Stimulated activated CD8-positive, alpha-beta memory T cell treated with anti-CD3 and anti-CD28 coated beads, Interleukin-4, amount 100 ng/mL, for 4 hours (primary cell): ENCODE results near the gene ASH1L.
"Not testable (repeated sequence)": the region's sequence is repeated elsewhere in the genome, so short reads cannot be mapped to it uniquely, and the experiment has no call there.

ENCODE experiments used
- DNase-seq, 2 donors: peaks; one replicate each; pipeline ENCODE4 v3.0.0-alpha.2; 2020; ENCODE audit warnings: low read depth in 2 of 2, low spot score in 1 of 2

Gene ASH1L

GRCh38 chr1:155499953-155500639 lies 62.5 kb downstream of the ASH1L start:
- DNase-seq = no peak

DNA sequence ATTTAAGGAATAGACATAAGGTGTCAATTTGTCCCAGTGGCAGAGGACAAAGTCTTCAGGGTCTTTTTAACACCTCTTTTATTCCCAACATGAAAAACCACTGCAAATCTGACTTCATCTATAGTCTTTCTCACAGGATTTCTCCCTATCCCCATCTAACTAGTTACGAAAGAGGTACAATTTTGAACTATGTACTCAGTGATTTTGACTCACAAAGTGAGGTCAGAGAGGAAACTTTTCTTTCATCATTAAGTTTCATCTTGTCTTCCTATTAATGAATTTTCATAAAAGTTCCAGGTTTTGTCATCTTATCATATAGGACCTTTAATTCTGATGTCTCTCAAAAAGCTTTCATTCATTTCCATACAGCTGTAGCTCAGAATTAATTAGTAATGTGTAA lies 63.3 kb downstream of the ASH1L start:
- DNase-seq = no peak

- not testable (repeated sequence) for DNase-seq
Observed at GRCh38 chr1:155493595-155493994, 69.0 kb downstream of the ASH1L start.

DNA sequence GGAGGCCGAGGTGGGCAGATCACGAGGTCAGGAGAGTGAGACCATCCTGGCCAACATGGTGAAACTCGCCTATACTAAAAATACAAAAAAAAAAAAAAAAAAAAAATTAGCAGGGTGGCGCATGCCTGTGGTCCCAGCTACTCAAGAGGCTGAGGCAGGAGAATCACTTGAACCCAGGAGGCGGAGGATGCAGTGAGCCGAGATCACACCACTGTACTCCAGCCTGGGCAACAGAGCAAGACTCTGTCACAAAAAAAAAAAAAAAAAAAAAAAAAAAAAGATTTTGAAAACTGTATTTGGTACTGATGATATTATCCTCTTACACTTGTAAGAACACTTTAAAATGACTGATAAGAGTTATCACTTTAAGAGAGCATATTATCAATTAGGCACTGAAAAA lies 74.2 kb downstream of the ASH1L start:
- not testable (repeated sequence) for DNase-seq

DNA sequence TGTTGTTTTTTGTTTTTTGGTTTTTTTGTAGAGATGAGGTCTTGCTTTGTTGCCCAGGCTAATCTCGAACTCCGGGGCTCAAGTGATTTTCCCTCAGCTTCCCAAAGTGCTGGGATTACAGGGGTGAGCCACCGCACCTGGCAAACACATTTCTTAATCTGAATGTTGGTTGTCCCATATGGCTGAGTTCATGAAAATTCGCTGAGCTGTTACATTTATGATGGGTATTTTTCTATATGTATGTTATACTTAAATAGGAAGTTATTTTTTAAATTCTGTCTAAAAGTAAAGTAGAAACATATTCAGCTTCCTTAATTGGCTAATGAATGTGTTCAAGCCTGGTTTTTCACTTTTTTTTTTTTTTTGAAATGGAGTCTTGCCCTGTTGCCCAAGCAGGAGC lies 75.1 kb downstream of the ASH1L start:
- DNase-seq = no peak

DNA sequence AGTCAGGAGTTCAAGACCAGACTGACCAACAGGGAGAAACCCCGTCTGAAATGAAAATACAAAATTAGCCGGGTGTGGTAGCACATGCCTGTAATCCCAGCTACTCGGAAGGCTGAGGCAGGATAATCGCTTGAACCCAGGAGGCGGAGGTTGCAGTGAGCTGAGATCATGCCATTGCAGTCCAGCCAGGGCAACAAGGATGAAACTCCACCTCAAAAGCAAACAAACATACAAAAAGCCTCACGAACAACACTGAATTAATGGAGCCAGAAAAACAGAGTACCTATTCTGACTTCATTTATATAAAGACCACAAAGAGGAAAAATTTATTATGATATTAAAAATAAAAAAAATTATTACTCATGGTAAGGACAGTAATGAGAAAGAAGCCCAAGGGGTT lies 75.7 kb downstream of the ASH1L start:
- DNase-seq = not testable (repeated sequence)

DNA sequence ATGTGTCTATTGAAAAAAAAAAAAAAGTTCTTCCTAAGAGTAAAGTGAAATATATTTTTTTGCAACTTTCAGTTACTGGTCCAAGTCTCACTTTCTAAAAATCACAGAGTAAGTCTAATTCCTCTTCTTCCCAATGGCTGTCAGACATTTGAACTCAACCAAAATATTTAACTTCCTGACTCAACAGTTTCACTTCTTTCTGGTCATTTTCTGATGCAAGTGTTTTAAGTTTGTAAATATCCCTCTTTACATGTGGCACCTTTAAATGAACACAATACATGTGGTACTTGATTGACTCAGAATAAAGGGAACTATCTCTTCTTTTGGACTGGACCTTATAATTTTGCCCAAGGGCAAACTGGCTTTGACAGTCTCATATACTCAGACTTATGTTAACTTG lies 76.7 kb downstream of the ASH1L start:
- DNase-seq = no peak

GRCh38 chr1:155485222-155485621 lies 77.4 kb downstream of the ASH1L start:
- no peak for DNase-seq

- no peak for DNase-seq
Observed at GRCh38 chr1:155481741-155482241, 80.8 kb downstream of the ASH1L start.

- no peak for DNase-seq
Observed at GRCh38 chr1:155479205-155479604, 83.4 kb downstream of the ASH1L start.

- no peak for DNase-seq
Observed at GRCh38 chr1:155478270-155478852, 84.2 kb downstream of the ASH1L start.

DNA sequence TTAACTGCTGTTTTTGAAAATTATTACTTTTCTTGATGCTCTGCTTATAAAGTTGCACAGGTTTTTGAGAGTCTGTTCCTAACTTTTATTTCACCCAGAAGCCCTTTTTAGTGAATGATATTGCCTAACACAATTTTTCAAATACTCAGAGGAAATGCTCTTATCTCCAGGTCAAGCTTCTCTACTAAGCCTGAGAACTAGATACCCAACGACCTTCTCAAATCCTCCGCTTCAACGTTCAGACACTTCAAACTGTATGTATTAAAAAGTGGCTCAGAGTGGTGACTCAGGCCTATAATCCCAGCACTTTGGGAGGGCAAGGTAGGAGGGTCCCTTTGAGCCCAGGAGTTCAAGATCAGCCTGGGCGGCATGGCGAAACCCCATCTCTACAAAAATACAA lies 88.5 kb downstream of the ASH1L start:
- DNase-seq = no peak

DNA sequence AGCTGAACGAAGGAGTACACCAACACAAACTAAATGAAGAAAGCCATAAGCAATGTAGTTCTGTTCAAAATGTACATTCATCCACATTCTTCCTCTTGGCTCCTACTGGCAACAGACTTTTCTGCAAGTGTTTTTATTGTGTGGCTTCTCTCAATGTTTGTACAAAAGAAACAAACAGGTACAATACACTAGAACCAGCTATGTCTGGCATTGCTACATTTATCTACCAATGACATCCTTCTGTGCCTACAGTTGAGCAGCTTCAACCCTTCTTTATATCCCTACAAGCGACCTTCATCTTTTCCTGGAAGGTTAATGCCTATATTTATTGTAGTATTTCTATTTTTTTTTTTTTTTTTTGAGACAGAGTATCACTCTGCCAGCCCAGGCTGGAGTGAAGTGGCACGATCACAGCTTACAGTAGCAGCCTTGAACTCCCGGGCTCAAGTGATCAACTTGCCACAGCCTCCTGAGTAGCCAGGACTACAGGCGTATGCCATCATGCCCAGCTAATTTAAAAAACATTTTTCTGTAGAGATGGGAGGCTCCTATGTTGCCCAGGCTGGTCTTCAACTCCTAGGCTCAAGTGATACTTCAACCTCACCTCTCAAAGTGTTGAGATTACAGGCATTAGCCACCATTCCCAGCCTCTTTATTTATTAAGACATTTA lies 89.3 kb downstream of the ASH1L start:
- no peak for DNase-seq

- no peak for DNase-seq
Observed at GRCh38 chr1:155472491-155473083, 90.0 kb downstream of the ASH1L start.

DNA sequence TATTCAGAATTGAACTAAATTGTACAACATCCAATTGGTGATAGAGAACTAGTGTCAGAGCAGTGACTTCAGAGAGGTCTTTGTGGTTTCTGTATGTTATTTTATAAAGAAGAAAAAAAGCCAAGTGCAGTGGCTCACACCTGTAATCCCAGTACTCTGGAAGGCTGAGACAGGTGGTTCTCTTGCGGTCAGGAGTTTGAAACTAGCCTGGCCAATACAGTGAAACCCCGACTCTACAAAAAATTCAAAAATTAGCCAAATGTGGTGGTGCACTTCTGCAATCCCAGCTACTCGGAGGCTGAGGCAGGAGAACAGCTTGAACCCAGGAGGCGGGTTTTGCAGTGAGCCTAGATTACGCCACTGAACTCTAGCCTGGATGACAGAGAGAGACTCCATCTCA lies 90.7 kb downstream of the ASH1L start:
- no peak for DNase-seq

GRCh38 chr1:155471026-155471425 lies 91.6 kb downstream of the ASH1L start:
- DNase-seq = no peak

DNA sequence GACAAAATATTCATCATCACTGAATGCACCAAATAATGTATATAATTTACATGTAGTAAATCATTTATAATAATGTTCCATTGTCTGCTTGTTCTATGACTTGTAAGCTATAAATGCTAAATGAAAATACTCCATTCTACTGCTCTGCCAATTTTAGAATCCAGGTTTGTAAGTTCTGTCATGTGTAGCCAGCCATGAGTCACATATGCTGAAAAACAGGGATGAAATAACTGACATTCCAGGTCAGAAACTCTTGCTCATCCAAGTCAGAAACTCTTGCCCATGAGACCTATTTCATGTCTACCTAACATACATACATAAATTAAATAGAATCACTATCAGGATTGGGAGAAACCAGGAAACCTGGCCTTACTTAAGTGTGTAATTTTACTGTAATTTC lies 95.6 kb downstream of the ASH1L start:
- DNase-seq = no peak

DNA sequence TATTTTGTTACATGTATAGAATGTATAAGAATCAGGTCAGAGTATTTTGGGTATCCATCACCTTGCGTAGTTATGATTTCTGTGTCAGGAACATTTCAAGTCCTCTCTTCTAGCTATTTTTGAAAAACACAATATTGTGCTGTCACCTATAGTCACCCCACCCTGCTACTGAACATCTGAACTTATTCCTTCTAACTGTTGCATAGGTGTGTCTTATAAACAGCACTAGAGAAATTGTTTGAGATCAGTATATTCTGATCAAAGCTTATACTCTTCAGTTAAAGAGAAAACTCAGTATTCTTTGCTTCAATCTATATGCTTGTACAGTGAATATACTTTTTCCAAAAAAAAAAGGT lies 96.0 kb downstream of the ASH1L start:
- DNase-seq = no peak

DNA sequence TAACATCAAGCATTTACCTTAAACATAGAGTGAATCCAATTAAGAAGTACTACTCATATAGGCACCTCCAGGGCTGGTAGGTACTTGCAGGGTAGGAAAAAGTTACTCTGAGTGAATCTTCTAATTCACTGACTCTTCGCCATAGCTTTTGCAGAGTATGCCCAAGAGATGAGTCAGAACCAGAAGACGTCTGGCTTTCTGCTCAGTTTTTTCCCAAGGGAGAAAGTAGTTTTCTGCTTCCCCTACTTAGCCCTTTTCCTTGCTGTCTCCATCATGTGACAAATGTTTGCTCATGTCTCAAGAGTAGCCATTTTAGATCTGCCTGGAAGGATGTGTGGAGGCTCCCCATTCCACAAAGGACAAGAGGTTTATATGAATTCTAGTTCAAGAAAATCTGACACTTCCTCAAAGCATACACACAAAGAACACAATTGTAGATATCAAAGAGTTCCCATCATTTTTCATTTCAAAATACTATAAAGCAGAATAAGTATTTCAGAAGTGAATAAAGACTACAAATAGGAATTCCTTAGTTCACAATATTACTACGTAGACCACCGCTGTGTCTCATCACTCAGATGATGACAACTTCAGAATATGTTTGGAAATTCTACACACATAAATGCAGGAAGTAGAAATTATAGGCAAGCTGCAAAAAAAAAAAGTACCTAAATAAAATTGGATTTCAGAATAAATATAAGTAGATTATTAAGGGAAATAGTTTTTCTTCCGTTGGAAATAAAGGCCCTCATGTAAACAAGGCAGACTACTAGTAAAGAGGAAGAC lies 98.5 kb downstream of the ASH1L start:
- DNase-seq = no peak

DNA sequence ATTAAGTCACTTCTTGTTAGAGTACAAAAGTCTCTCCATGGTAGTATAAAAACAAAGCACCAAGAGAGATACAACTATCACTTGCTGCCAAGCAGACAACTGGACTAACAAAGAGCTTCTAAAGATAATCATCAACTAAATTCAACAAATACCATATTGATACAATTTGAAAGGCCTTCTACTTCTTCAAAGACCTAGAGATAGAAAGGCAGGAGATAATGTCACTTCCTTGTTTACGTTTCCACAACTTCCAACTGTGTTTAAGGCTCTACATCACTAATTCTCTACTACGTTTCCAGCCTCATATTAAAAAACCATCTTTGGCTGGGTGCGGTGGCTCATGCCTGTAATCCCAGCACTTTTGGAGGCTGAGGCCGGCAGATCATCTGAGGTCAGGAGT lies 104.5 kb downstream of the ASH1L start:
- DNase-seq = no peak

DNA sequence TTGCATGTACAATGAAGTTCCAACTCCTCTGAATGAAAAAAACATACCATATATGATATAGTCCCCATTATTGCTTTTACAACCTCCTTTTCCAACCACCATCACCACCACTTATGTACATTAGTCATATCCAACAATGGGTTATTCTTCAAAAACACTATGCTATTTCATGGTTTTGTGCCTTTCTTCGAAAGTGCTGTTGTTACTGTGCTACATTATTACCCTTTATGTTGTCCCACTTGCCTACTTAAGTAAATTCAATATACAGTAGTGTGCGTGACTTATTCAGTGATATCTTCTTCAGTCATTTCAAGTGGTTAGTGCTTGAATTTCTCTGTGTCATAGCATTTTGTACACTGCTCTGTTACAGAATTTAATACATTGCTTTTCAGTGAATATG lies 105.3 kb downstream of the ASH1L start:
- no peak for DNase-seq
